ENCODE data around the gene APP.

Gene APP

DNA sequence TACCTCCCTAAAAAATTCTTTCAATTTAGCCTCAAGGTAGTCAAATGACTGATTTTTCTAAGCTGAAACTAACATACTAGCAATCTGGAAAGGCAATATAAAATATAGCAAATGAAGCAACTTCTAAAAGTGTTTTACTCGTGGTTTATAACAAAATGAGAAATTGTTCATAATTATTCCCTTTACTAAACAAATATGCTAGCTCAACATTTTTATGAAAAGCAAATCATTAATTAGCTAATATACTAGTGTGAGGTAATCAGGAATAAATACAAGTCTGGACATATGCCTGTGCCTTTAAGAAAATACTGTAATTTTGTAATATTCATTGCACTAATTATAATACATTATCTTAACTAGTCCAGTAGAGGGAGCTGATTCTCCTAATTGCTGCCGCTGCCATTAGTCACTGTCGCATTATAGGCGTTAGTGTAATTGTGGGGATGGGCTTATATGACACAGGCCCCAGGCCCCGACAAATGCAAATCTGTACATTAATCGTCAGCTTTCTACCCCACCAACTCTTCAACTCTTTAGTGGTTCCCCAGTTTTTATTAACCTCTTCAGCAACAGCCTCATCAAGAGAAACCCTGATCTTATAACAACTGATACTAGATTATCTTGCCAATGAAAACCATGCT is 274.9 kb downstream of the APP start:
- Histone ChIP-seq H3K4me1 (ENCODE audit: insufficient read depth, low read length, severe bottlenecking) (no peaks in the 10 kb centered on the region), H3K9ac (ENCODE audit: low read length) (no peak overlapping the region), H3K27me3 (ENCODE audit: insufficient read depth, low read length) (0 out of 2 replicates have a peak, but pooled peaks cover 2% of the 10 kb centered on the region), H3K36me3 (ENCODE audit: insufficient read depth, low read length) (no peaks in the 10 kb centered on the region), H3K79me2 (ENCODE audit: insufficient read depth, low read length) (no peaks in the 10 kb centered on the region), H3K27ac (ENCODE audit: low read depth, low read length, poor library complexity, severe bottlenecking) (no peak overlapping the region), H4K20me1 (ENCODE audit: insufficient read depth, low read length) (no peaks in the 10 kb centered on the region), H3K4me2 (ENCODE audit: low read length) (no peak overlapping the region), H3K9me3 (ENCODE audit: low read length) (no peaks in the 10 kb centered on the region), H3K4me3 (ENCODE audit: low read depth, low read length, poor library complexity, severe bottlenecking) (no peak overlapping the region), H3F3A (ENCODE audit: insufficient read depth, low read length) (no peaks in the 10 kb centered on the region), H3K9me2 (ENCODE audit: low read depth, low read length) (no peaks in the 10 kb centered on the region), H2AFZ (ENCODE audit: low read length) (no peak overlapping the region)
- TF ChIP-seq EZH2 (IDR thresholded peaks at IDR 0.05; ENCODE audit: borderline replicate concordance, low read length), result no peak
- TF ChIP-seq, protein P1, sequence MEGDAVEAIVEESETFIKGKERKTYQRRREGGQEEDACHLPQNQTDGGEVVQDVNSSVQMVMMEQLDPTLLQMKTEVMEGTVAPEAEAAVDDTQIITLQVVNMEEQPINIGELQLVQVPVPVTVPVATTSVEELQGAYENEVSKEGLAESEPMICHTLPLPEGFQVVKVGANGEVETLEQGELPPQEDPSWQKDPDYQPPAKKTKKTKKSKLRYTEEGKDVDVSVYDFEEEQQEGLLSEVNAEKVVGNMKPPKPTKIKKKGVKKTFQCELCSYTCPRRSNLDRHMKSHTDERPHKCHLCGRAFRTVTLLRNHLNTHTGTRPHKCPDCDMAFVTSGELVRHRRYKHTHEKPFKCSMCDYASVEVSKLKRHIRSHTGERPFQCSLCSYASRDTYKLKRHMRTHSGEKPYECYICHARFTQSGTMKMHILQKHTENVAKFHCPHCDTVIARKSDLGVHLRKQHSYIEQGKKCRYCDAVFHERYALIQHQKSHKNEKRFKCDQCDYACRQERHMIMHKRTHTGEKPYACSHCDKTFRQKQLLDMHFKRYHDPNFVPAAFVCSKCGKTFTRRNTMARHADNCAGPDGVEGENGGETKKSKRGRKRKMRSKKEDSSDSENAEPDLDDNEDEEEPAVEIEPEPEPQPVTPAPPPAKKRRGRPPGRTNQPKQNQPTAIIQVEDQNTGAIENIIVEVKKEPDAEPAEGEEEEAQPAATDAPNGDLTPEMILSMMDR (IDR thresholded peaks at IDR 0.05; ENCODE audit: low read length), result peak; percentile 58

DNA sequence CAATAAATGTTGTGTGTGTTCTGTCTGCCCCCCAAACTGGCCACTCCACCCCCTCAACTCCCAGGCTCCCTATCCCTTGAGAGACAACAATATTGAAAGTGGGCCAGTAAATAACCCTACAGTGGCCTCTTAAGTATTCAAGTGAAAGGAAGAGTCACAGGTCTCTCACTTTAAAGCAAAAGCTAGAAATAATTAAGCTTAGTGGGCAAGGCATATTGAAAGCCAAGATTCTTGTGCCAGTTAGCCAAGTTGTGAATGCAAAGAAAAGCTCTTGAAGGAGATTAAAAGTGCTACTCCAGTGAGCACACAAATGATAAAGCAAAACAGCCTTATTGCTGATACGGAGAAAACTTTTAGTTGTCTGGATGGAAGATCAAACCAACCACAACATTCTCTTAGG is 277.4 kb downstream of the APP start:
- Histone ChIP-seq H2AFZ (ENCODE audit: low read length) (no peak overlapping the region), H3K9ac (ENCODE audit: low read length) (no peak overlapping the region), H3K27ac (ENCODE audit: low read depth, low read length, poor library complexity, severe bottlenecking) (no peak overlapping the region), H4K20me1 (ENCODE audit: insufficient read depth, low read length) (no peaks in the 10 kb centered on the region), H3K79me2 (ENCODE audit: insufficient read depth, low read length) (no peaks in the 10 kb centered on the region), H3K4me1 (ENCODE audit: insufficient read depth, low read length, severe bottlenecking) (no peaks in the 10 kb centered on the region), H3K36me3 (ENCODE audit: insufficient read depth, low read length) (no peaks in the 10 kb centered on the region), H3K4me3 (ENCODE audit: low read depth, low read length, poor library complexity, severe bottlenecking) (no peak overlapping the region), H3K9me3 (ENCODE audit: low read length) (no peaks in the 10 kb centered on the region), H3K9me2 (ENCODE audit: low read depth, low read length) (no peaks in the 10 kb centered on the region), H3K4me2 (ENCODE audit: low read length) (no peak overlapping the region), H3F3A (ENCODE audit: insufficient read depth, low read length) (no peaks in the 10 kb centered on the region), H3K27me3 (ENCODE audit: insufficient read depth, low read length) (no peaks in the 10 kb centered on the region)
- no peak for TF ChIP-seq EZH2 (IDR thresholded peaks at IDR 0.05; ENCODE audit: borderline replicate concordance, low read length)
- TF ChIP-seq, protein P1 (IDR thresholded peaks at IDR 0.05; ENCODE audit: low read length), result no peak

DNA sequence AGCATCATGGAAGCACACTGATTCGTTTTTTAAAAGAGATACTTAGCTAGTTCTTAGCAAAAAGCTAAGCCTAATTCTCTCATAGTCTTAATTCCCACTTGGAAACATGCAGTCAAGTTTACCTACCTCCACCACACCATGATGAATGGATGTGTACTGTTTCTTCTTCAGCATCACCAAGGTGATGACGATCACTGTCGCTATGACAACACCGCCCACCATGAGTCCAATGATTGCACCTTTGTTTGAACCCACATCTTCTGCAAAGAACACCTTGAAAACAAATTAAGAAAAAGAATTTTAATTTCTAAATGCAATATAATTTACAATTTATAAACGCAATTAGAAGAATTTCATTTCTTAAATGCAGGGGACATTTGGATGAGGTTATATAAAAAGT is 279.0 kb downstream of the APP start:
- Histone ChIP-seq H3K36me3 (ENCODE audit: insufficient read depth, low read length) (no peaks in the 10 kb centered on the region), H3K4me3 (ENCODE audit: low read depth, low read length, poor library complexity, severe bottlenecking) (no peak overlapping the region), H3K9ac (ENCODE audit: low read length) (no peak overlapping the region), H4K20me1 (ENCODE audit: insufficient read depth, low read length) (no peaks in the 10 kb centered on the region), H3K27me3 (ENCODE audit: insufficient read depth, low read length) (no peaks in the 10 kb centered on the region), H3K27ac (ENCODE audit: low read depth, low read length, poor library complexity, severe bottlenecking) (no peak overlapping the region), H3K4me2 (ENCODE audit: low read length) (no peak overlapping the region), H3F3A (ENCODE audit: insufficient read depth, low read length) (no peaks in the 10 kb centered on the region), H2AFZ (ENCODE audit: low read length) (no peak overlapping the region), H3K79me2 (ENCODE audit: insufficient read depth, low read length) (no peaks in the 10 kb centered on the region), H3K9me3 (ENCODE audit: low read length) (no peaks in the 10 kb centered on the region), H3K9me2 (ENCODE audit: low read depth, low read length) (no peaks in the 10 kb centered on the region), H3K4me1 (ENCODE audit: insufficient read depth, low read length, severe bottlenecking) (no peaks in the 10 kb centered on the region)
- TF ChIP-seq, protein P1 (IDR thresholded peaks at IDR 0.05; ENCODE audit: low read length), result no peak
